Thyroid gland (tissue), 4 donors: ENCODE data around the gene SLC25A30. TPM values are rescaled to one million over a fixed set of nuclear protein-coding genes. Genes with fewer than 3 reads are reported as not detected.
"Not testable (repeated sequence)": the region's sequence is repeated elsewhere in the genome, so short reads cannot be mapped to it uniquely, and the experiment has no call there.

Source experiments
- DNase-seq, 2 donors: peaks; one replicate each; pipeline ENCODE4 v3.0.0-alpha.2; 2019
- H3K27ac ChIP-seq, 3 donors: fragments of 200-600 bp; sonication (generic); 1 replicate in 2 of 3; 2 replicates in 1 of 3; pipeline ENCODE4 v1.5.1; 2016 to 2019; ENCODE audit warnings: mild to moderate bottlenecking in 1 of 3, moderate library complexity in 1 of 3
- H3K27me3 ChIP-seq: fragments of 200-600 bp; sonication (generic); one replicate; pipeline ENCODE4 v1.5.1; 2019
- H3K36me3 ChIP-seq, 2 donors: fragments of 200-600 bp; sonication (generic); one replicate each; pipeline ENCODE4 v1.5.1; 2016 to 2019
- H3K4me1 ChIP-seq, 2 donors: fragments of 200-600 bp; sonication (generic); one replicate each; pipeline ENCODE4 v1.5.1; 2017 to 2019
- H3K4me3 ChIP-seq, 3 donors: fragments of 200-600 bp; sonication (generic); replicated peaks in 1 of 3; 1 replicate in 2 of 3; 2 replicates in 1 of 3; pipeline ENCODE4 v1.5.1; 2016; ENCODE audit warnings: mild to moderate bottlenecking in 1 of 3
- H3K9me3 ChIP-seq: fragments of 200-600 bp; sonication (generic); one replicate; pipeline ENCODE4 v1.5.1; 2017
- POLR2A ChIP-seq, 2 donors: fragments of 450-650 bp; IDR thresholded peaks; one replicate each; pipeline ENCODE4 v1.6.1; 2017; ENCODE audit warnings: antibody characterized with exemption in 2 of 2, mild to moderate bottlenecking in 2 of 2, moderate library complexity in 1 of 2
- WGBS, 2 donors: methylation state at CpG; one replicate each; pipeline ENCODE4 v1.1.5; 2017; 5-methylcytosine and 5-hydroxymethylcytosine counted together
- intact Hi-C: fragments of 100-400 bp; cut with DNase I; formaldehyde crosslinking; loops from one replicate; pipeline ENCODE4 v1.15.1; 2023
- total RNA-seq, 4 donors: library from RNA; depleted of rRNA; stranded (reverse); fragments of >200 nt; gene quantifications; one replicate each; pipeline ENCODE4 v1.2.3, GENCODE V29; 2016
- TF ChIP-seq, protein P1 (sequence below), 6 experiments: fragments of 200-600 bp in 3 of 6; fragments of 450-650 bp in 3 of 6; sonication (generic) in 3 of 6; IDR thresholded peaks; one replicate each; pipeline ENCODE4 v1.5.1; 2016 to 2019; ENCODE audit warnings: antibody characterized with exemption in 6 of 6, mild to moderate bottlenecking in 2 of 6, inconsistent platforms in 1 of 6, moderate library complexity in 1 of 6

SLC25A30 gene
- total RNA-seq, 4 donors from 2014 or later, result 11.3 to 16.1 (median 15.9) TPM

DNA sequence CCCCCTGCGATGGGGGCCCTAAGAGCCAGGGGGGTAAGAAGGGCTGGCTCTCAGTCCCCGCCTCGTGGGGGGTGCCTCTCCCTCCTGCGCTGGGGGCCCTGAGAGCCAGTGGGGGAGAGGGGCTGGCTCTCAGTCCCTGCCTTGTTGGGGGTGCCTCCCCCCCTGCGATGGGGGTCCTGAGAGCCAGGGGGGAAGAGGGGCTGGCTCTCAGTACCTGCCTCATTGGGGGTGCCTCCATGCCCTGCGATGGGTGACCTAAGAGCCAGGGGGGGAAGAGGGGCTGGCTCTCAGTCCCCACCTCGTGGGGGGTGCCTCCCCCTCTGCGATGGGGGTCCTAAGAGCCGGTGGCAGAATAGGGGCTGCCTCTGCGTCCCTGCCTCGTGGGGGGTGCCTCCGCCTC, 40.9 kb downstream of the SLC25A30 start:
- not testable (repeated sequence) for H3K4me3 ChIP-seq, DNase-seq, H3K27ac ChIP-seq, H3K9me3 ChIP-seq, H3K36me3 ChIP-seq, H3K27me3 ChIP-seq, H3K4me1 ChIP-seq
- 80% methylated on average over 1 of the region's 12 CpGs; no CpG with 5 or more reads in 1 of the 2 donors for WGBS, 2 donors
- intact Hi-C loops, result loop anchor here (10.0 kb wide), 1 partner anchor 87 kb away; the partner anchor contains the start of gene COG3

DNA sequence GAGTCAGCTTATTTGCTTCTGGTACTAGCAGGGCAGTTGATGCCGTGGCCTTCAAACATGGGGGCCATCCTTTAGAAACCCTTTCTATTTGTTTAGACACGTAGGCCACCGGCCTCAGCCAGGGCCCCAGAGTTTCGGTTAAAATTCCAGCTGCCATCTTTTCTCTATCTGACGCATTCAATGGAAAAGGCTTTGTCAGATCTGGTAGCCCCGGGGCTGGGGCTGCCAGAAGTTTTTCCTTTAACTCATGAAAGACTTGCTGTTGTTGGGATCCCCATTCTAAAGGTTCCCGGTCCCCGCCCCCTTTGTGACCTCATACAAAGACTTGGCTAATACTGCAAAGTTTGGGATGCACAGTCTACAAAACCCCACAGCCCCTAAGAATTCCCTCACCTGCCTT, 41.5 kb downstream of the SLC25A30 start:
- H3K9me3 ChIP-seq, H3K4me3 ChIP-seq, H3K27ac ChIP-seq, DNase-seq, H3K36me3 ChIP-seq, H3K4me1 ChIP-seq, H3K27me3 ChIP-seq: not testable (repeated sequence)
- 91% methylated on average over 8 of the region's 8 CpGs for WGBS, 2 donors
- intact Hi-C loops, result loop anchor here (10.0 kb wide), 1 partner anchor 88 kb away; the partner anchor contains the start of gene COG3

DNA sequence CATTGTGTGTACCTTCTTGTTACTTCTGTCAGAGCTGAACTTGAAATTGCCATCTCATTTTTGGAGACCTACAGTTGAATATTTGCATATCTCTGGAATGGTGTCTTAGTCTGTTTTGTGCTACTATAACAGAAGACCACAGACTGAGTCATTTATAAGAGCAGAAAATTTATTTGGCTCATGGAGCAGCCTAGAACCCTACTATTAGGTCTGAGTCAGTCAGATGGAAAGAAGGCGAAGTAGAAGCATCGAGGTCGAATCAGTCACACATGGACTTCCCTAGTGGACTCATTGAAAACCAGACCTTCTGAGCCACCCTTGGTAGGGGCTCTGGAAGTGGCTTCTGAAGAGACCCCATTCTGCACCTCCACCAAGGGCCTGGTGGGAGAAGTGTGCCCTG, 43.3 kb downstream of the SLC25A30 start:
- H3K4me3 ChIP-seq, result no peak overlapping the region
- H3K36me3 ChIP-seq, result no peaks in the 10 kb centered on the region
- H3K9me3 ChIP-seq, result no peaks in the 10 kb centered on the region
- 90 to 91% methylated on average over 3 of the region's 3 CpGs for WGBS, 2 donors
- H3K27me3 ChIP-seq, result no peaks in the 10 kb centered on the region
- intact Hi-C loops, result loop anchor here (10.0 kb wide), 1 partner anchor 90 kb away; the partner anchor contains the start of gene COG3
- H3K27ac ChIP-seq, result no peak overlapping the region
- H3K4me1 ChIP-seq, result peaks cover 3 to 4% of the 10 kb centered on the region in 2 donors
- TF ChIP-seq, protein P1, sequence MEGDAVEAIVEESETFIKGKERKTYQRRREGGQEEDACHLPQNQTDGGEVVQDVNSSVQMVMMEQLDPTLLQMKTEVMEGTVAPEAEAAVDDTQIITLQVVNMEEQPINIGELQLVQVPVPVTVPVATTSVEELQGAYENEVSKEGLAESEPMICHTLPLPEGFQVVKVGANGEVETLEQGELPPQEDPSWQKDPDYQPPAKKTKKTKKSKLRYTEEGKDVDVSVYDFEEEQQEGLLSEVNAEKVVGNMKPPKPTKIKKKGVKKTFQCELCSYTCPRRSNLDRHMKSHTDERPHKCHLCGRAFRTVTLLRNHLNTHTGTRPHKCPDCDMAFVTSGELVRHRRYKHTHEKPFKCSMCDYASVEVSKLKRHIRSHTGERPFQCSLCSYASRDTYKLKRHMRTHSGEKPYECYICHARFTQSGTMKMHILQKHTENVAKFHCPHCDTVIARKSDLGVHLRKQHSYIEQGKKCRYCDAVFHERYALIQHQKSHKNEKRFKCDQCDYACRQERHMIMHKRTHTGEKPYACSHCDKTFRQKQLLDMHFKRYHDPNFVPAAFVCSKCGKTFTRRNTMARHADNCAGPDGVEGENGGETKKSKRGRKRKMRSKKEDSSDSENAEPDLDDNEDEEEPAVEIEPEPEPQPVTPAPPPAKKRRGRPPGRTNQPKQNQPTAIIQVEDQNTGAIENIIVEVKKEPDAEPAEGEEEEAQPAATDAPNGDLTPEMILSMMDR (IDR thresholded peaks at IDR 0.05), result no peak
- no peak for TF ChIP-seq POLR2A (IDR thresholded peaks at IDR 0.05)
- DNase-seq, result no peak

DNA sequence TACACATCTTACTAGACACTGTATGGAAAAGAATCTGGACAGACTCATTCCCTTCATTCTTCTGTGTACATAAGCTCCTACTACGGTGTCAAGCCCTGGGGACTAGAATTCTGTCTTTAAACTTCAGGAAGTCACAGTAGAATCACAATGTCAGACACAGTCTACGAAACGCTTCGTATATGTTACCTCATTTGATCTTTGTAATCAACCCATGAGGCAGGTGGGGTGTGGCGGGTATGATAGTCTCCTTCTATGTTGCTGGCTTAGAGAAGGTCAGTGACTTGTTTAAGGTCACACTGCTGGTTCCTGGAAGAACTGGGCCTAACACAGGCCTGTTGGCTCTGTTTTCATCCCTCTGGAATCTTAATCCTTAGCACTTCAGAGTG, 45.0 kb downstream of the SLC25A30 start:
- 88 to 90% methylated on average over 5 of the region's 5 CpGs for WGBS, 2 donors
- intact Hi-C loops, result loop anchor here (10.0 kb wide), 1 partner anchor 92 kb away; the partner anchor contains the start of gene COG3
- Histone ChIP-seq H3K9me3 (no peaks in the 10 kb centered on the region), H3K27me3 (no peaks in the 10 kb centered on the region), H3K27ac (no peak overlapping the region), H3K36me3 (no peaks in the 10 kb centered on the region), H3K4me1 (peaks cover 4 to 9% of the 10 kb centered on the region in 2 donors), H3K4me3 (no peak overlapping the region)
- no peak for DNase-seq
- TF ChIP-seq POLR2A (IDR thresholded peaks at IDR 0.05), result no peak
- TF ChIP-seq, protein P1 (IDR thresholded peaks at IDR 0.05), result no peak

DNA sequence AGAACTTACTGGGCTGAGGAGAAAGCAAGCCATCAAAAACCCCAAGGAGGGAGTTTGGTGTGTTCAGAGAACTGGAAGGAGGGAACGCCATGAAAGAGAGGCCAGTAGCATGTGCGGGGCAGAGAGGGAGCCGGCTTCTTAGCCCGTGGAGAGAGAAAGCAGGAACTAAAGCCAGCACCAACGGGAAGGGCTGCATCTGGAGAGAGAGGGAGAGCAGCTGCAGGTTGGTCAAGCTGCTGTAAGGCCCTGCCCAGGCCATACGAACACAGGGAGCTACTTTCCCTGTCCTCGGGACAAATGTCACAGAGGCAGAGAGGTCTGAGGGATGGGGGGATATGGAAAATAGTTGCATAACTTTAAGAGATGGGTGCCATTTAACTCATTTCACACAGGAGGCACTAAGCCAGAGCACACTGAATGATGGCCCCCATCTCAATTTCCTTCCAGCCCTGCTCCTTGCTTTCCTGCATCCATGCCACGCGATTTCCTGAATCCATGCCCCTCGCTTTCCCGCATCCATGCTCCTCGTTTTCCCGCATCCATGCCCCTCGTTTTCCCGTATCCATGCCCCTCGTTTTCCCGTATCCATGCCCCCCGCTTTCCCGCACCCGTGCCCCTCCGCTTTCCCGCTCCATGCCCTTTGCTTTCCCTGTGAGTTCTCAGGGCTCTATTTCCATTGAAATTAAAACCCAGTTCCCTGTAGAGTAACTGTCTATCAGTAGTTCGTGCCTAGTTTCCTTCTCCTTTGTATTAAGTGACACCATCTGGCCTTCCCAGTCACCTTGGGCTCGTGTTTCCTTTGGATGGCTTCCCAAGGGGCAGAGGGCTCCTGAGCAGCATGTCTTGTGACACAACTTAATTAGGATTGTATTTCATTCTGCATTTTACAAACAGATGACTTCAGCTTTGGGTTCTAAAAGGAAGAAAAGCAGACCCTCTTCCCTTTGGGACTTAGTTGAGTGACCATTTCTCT, 45.7 kb downstream of the SLC25A30 start:
- intact Hi-C loops, result loop anchor here (10.0 kb wide), 1 partner anchor 92 kb away; the partner anchor contains the start of gene COG3
- no peak for DNase-seq

More for the DNA sequence above, 45.7 kb downstream of the SLC25A30 start:
- Histone ChIP-seq H3K27ac (no peak overlapping the region), H3K9me3 (no peaks in the 10 kb centered on the region), H3K4me1 (peaks cover 4 to 15% of the 10 kb centered on the region in 2 donors), H3K4me3 (no peak overlapping the region), H3K27me3 (no peaks in the 10 kb centered on the region), H3K36me3 (no peaks in the 10 kb centered on the region)
- 81 to 82% methylated on average over 24 of the region's 24 CpGs for WGBS, 2 donors
- no peak for TF ChIP-seq POLR2A (IDR thresholded peaks at IDR 0.05)
- TF ChIP-seq, protein P1 (IDR thresholded peaks at IDR 0.05), result no peak
